Measurements from ENCODE around the gene ZAP70.

The ZAP70 gene

GRCh38 chr2:97724501-97724900 lies 11.1 kb downstream of the ZAP70 start:
- POLR2A ChIA-PET (ENCODE audit: low non-redundant PET): no interaction called here
- no peak overlapping the region for H3K27ac ChIP-seq
- CTCF ChIA-PET: interaction anchor here (1.1 kb wide), 1 partner anchor 15 kb away, joined by 3 read pairs; no protein-coding TSS in a partner anchor
- no peak for TF ChIP-seq CTCF (conservative IDR thresholded peaks at IDR 0.05; ENCODE audit: low read depth)
- no peak for DNase-seq (ENCODE audit: low spot score)

GRCh38 chr2:97724946-97725688 lies 11.7 kb downstream of the ZAP70 start:
- DNase-seq (ENCODE audit: low spot score): no peak
- POLR2A ChIA-PET (ENCODE audit: low non-redundant PET): no interaction called here
- no peak overlapping the region for H3K27ac ChIP-seq
- CTCF ChIA-PET: interaction anchor here (1.1 kb wide), 1 partner anchor 15 kb away, joined by 3 read pairs; no protein-coding TSS in a partner anchor
- TF ChIP-seq CTCF (conservative IDR thresholded peaks at IDR 0.05; ENCODE audit: low read depth): no peak

GRCh38 chr2:97726261-97727064 lies 13.1 kb downstream of the ZAP70 start:
- no peak overlapping the region for H3K27ac ChIP-seq
- ChIA-PET CTCF (interaction anchor here (0.6 to 1.0 kb wide), 2 partner anchors 26 to 639 kb away, joined by 3 to 6 read pairs; no protein-coding TSS in a partner anchor), POLR2A (ENCODE audit: low non-redundant PET) (no interaction called here)
- no peak for TF ChIP-seq CTCF (conservative IDR thresholded peaks at IDR 0.05; ENCODE audit: low read depth)
- no peak for DNase-seq (ENCODE audit: low spot score)

- POLR2A ChIA-PET (ENCODE audit: low non-redundant PET): no interaction called here
- CTCF ChIA-PET: no interaction called here
- TF ChIP-seq CTCF (conservative IDR thresholded peaks at IDR 0.05; ENCODE audit: low read depth): no peak
- no peak for DNase-seq (ENCODE audit: low spot score)
- no peak overlapping the region for H3K27ac ChIP-seq
These were observed 13.9 kb downstream of the ZAP70 start for GRCh38 chr2:97727296-97727695.

- CTCF ChIA-PET: interaction anchor here (1.0 kb wide), 1 partner anchor 13 kb away, joined by 5 read pairs; no protein-coding TSS in a partner anchor
- TF ChIP-seq CTCF (conservative IDR thresholded peaks at IDR 0.05; ENCODE audit: low read depth): no peak
- POLR2A ChIA-PET (ENCODE audit: low non-redundant PET): no interaction called here
- H3K27ac ChIP-seq: peak overlapping the region; percentile 72
- DNase-seq (ENCODE audit: low spot score): peak; percentile 64
These were observed 14.8 kb downstream of the ZAP70 start for GRCh38 chr2:97728091-97728731.

GRCh38 chr2:97730245-97730644 lies 16.9 kb downstream of the ZAP70 start:
- CTCF ChIA-PET: interaction anchor here (1.5 kb wide), 1 partner anchor 10 kb away, joined by 3 read pairs; no protein-coding TSS in a partner anchor
- peak; percentile 38 for DNase-seq (ENCODE audit: low spot score)
- POLR2A ChIA-PET (ENCODE audit: low non-redundant PET): no interaction called here
- H3K27ac ChIP-seq: peak overlapping the region; percentile 12; the same call in 1 of the 2 replicates
- no peak for TF ChIP-seq CTCF (conservative IDR thresholded peaks at IDR 0.05; ENCODE audit: low read depth)

Measured in RWPE1 (cell line).